Measurements from ENCODE around the gene LGALS9C.
A peak's percentile ranks its signal among the peaks of the same experiment; 100 is the strongest.
"Not testable (repeated sequence)": the region's sequence is repeated elsewhere in the genome, so short reads cannot be mapped to it uniquely, and the experiment has no call there.

The LGALS9C gene

DNA sequence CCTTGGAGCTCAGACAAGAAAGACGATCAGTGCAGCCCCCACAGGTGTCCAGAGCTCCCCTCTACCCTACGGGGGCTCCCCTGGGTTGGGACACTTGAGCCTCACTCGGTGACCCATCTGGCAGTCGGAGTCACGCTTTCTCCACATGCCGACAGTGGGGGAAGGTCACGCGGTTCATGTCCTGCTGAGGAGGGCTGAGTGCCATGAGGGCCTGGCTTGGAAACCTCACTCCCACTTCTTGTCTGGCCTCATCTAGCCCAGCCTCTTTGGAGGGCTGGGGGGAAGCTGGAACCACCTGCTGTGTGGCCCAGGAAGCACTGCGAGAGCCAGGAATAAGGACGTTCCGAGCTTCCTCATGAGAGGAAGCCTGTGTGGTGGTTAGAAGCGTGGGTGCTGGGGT is 1.8 kb downstream of the LGALS9C start:
- not testable (repeated sequence) for DNase-seq (ENCODE audit: low read depth in 1 of 2, low spot score in 1 of 2)

DNA sequence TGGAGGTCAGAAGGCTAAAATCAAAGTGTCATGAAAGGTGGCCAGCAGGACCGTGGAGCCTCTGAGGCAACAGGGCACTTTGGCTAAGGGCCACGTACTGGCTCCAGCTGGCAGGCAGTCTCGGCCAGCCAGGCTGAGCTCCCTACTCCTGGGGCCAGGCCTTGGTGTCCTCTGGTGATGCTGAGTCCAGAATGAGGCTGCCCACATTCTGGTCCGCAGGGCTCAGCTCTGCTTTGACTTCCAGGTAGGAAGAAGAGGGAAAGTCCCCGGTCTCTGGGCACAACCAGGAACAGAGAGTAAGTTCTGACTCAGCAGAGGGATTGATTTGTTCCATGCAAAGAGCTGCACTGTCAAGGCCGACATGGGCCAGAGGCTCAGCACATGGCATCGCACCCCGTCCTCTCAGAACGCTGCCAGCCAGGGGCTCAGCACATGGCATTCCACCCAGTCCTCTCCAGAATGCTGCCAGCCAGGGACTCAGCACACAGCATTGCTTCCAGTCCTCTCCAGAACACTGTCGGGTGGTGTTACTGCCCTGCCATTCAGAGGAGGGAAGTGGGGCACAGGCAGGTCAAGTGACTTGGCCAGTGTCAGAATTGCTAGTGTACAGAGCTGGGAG is 2.5 kb downstream of the LGALS9C start:
- DNase-seq (ENCODE audit: low read depth in 1 of 2, low spot score in 1 of 2): not testable (repeated sequence)

DNA sequence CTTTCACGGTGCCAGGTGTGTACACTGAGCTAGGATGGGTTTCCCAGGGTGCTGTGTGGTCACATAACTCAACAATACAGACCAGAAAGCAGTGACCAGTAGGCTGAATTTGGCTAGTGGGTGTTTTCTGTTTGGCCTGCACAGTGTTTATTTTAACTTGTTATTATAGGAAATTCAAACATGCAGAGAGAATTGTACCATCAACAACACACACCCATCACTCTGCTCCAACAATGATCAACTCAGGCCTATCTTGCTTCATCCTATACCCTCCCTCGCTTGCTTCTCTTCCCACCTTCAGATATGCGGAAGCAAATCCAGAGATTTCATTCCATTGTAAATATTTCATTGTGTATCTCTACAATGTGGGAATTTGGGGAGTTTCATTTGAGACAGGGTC is 5.2 kb downstream of the LGALS9C start:
- DNase-seq (ENCODE audit: low read depth in 1 of 2, low spot score in 1 of 2): not testable (repeated sequence)

DNA sequence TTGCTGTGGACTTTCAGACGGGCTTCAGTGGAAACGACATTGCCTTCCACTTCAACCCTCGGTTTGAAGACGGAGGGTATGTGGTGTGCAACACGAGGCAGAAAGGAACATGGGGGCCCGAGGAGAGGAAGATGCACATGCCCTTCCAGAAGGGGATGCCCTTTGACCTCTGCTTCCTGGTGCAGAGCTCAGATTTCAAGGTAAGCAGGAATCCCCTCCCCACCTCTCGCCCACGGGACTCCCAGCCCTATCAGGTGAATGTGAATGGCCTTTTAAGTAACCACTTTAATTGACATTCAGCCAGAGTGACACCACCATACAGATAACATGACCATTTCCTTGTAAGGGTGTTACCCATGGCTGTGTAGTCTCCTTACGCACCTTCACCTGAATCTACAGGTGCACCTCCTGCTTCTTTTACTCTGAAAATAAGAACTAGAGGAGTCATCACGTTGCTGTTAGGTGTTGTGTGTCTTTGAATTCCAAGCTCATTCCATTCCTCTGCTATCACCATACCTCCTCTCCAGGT is 9.4 kb downstream of the LGALS9C start:
- DNase-seq (ENCODE audit: low read depth in 1 of 2, low spot score in 1 of 2): not testable (repeated sequence)

DNA sequence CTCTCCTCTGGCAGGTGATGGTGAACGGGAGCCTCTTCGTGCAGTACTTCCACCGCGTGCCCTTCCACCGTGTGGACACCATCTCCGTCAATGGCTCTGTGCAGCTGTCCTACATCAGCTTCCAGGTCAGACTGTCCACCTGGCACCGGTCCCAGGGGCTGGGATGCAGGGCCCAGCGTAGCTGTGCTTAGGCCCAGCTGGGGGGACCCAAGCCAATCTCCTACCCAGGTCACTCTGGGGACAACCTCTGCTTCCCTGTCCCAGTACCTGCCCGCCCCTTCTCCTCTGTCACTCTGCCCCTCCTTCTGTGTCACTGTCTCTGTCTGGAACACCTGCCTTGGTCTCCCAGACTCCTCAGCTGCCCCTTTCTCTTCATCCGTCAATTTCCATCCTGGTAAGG is 11.0 kb downstream of the LGALS9C start:
- DNase-seq (ENCODE audit: low read depth in 1 of 2, low spot score in 1 of 2): not testable (repeated sequence)

DNA sequence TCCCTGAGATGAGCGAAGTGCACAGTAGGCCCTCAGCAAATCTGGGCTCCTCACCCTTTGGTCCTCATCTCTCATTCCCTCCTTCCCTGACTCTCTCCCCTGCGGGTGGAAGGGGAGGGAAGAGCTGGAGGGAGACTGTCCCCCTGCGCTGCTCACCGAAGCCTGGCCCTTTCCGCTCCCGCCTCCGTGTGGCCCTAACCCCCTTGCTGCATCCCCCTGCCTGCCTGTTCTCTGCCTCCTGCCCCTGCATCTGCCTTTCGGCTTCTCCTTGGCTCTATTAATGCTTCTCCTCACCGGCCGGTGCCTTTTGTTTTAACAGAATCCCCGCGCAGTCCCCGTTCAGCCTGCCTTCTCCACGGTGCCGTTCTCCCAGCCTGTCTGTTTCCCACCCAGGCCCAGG is 12.0 kb downstream of the LGALS9C start:
- not testable (repeated sequence) for DNase-seq (ENCODE audit: low read depth in 1 of 2, low spot score in 1 of 2)

DNA sequence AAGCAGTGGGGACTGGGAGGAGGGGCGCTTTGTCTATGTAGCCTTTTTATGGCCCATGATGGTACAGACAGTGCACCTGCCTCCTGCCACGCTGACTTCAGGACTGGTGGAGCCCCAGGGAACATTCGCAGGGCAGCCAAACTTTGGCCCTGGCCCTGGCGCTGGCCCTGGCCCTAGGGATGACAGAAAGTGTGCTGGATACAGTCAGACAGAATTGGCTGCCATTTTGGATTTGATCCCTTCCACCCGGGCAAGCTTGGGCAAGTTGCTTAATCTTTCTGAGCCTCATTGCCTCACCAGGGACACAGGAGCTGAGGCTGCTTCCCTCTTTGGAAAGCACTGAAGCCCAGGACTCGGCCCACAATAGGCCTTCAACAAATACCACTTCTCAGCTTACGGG is 13.4 kb downstream of the LGALS9C start:
- not testable (repeated sequence) for DNase-seq (ENCODE audit: low read depth in 1 of 2, low spot score in 1 of 2)

DNA sequence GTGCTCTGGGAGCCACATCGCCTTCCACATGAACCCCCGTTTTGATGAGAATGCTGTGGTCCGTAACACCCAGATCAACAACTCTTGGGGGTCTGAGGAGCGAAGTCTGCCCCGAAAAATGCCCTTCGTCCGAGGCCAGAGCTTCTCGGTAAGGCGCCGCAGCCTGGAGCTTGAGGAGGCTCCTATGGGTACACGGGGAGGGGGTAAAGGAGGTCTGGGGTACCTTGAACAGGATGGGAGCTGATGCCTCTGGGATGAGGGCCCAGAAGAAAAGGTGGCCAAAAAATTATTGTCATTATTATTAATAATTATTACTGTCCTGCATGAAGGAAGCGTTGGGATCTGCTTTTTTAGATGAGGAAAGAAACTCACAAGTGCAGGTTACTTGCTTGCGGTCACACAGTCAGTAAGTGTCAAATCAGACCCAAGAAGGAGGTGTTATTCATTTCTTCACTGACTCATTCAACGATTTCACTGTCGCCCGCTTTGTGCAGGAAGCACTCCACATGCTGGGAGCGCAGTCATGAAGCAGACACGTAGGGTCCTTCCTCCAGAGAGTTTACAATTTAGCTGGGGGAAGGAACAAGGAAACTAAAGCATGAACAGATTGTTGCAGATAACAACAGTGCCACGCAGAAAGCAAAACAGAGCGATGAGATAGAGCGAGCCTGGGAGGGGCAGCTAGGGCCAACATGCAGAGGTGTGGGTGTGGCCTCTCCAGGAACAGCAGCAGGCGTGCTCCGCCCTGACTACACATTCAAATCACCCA is 16.3 kb downstream of the LGALS9C start:
- DNase-seq (ENCODE audit: low read depth in 1 of 2, low spot score in 1 of 2): peak in 1 of 2 donors; percentile 13

DNA sequence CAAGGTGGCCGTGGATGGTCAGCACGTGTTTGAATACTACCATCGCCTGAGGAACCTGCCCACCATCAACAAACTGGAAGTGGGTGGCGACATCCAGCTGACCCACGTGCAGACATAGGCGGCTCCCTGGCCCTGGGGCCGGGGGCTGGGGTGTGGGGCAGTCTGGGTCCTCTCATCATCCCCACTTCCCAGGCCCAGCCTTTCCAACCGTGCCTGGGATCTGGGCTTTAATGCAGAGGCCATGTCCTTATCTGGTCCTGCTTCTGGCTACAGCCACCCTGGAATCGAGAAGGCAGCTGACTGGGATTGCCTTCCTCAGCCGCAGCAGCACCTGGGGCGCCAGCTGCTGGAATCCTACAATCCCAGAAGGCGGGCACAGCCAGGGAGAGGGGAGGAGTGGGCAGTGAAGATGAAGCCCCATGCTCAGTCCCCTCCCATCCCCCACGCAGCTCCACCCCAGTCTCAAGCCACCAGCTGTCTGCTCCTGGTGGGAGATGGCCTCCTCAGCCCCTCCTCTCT is 17.7 kb downstream of the LGALS9C start:
- not testable (repeated sequence) for DNase-seq (ENCODE audit: low read depth in 1 of 2, low spot score in 1 of 2)

DNA sequence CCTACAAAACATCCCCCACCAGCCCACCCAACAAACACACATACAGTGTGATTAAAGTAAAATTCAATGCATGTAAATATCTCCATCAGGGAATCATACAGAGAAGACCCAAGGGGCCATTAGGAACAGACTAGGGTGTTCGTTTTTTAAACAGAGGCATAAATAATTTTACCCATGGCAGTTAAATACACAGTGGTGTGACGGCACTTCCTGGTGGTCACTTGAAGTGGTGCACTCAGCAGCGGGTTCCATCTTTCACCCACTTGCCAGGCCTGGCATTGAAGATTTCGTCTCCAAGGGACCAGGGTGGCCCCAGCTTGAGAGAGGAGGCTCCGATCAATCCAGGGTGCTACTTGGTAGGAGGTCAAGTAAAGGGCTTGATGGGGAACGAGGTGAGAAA is 20.5 kb downstream of the LGALS9C start:
- DNase-seq (ENCODE audit: low read depth in 1 of 2, low spot score in 1 of 2): not testable (repeated sequence)

DNA sequence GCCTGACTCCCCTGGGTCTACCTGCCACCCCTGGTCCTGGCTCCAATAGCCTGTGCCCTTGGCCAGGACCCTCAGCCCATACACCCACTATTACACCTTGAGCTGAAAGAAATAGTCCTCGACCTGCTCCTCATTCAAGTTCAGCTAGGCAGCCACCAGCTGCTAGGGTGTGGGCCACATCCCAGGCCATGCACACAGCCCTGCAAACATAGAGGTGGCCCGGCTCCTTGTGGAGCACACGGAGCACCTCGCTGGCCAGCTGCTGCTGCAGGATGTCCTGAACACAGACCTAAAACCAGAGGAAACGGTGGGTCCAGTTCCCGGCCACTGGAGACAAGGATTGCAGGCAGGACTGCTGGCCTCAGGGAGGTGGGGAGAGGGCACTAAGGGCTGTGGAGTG is 22.5 kb downstream of the LGALS9C start:
- DNase-seq (ENCODE audit: low read depth in 1 of 2, low spot score in 1 of 2): not testable (repeated sequence)

DNA sequence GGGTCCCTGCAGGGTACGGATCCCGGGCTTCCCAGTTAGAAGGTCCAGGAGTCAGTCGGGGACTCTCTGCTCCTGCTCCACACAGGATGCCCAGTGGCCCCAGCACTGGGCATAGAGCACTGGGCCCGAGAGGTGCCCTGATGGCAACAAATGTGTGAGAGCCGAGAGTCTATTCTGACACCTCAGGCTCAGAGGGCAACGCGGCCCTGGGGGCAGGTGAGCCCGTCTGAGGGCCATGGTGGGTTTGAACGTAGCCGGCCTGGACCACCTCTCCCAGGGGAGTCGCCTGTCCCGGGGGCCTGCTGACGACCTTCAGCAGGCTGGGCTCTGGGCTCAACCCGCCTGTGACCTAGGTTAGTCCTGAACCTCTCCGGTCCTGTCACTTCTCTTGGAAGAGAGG is 23.2 kb downstream of the LGALS9C start:
- DNase-seq (ENCODE audit: low read depth in 1 of 2, low spot score in 1 of 2): not testable (repeated sequence)

DNA sequence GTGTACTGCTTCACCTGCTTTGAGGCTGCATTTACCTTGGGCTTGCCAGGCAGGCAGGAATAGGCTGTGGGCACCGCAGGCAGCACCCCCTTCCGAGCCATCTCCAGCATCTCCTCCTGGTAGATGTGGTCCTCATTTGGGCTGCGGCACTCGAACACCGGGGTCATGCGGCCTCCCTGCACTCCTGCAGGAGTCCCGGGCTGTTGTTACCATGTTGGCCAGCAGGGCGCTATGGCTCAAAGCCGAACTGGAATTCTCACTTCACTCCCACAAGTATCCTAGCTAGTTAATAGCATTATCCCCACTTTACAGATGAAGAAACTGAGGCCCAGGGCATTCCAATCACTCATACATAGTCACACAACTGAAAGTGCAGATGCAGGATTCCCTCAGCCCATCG is 23.7 kb downstream of the LGALS9C start:
- not testable (repeated sequence) for DNase-seq (ENCODE audit: low read depth in 1 of 2, low spot score in 1 of 2)

DNA sequence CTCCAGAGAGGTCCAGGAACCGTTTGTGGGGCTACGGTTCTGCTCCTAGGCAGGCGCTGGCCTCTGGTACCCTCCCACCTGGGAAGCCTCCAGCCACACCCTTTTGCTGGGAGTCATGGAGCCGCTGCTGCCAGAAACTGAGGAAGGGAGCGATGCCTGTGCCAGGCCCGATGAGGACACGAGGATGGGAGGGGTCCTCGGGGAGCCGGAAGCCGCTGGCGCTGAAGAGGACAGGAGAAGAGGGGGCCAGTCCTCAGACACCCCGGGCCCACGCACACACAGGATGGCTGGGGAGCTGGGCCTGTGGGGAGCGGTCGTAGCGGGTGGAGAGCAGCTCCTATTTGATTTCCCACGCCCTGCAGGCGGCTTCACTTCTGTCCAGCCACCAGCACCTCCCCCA is 24.2 kb downstream of the LGALS9C start:
- DNase-seq (ENCODE audit: low read depth in 1 of 2, low spot score in 1 of 2): not testable (repeated sequence)

DNA sequence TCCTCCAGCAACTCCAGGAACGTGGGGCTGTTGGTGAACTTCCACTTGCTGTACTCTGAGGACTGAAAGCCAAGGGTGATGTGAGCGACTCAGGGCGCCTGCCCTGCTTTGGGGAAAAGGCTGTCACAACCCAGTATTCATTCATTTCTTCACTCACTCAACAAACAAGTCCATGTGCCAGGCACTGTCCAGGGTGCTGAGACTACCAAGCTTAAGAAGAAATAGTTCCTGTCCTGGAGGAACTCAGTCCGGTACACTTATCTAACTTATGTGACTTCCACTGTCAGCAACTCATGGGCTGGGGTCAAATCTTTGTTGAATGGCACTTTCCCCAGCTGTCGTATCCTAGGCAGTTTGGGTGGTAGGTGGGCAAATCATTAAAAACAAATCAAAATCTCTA is 26.6 kb downstream of the LGALS9C start:
- DNase-seq (ENCODE audit: low read depth in 1 of 2, low spot score in 1 of 2): not testable (repeated sequence)

DNA sequence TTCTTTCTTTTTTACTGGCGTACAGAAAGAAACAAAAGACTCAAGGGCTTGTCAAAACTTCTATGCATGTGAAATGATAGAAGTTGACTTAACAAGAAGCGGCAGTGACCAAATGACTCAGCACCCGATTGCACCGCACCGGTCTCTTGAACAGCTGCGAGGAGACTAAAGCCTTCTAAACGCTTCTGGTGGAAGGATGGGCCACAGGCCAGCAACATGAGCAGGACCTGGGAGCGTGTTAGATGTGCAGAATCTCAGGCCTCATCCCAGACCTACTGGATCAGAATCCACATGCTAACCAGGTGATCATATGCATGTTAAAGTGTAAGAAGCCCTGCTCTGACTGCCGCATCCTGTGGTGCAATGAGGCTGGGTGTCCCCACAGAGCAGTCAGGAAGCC is 31.1 kb downstream of the LGALS9C start:
- DNase-seq (ENCODE audit: low read depth in 1 of 2, low spot score in 1 of 2): not testable (repeated sequence)

DNA sequence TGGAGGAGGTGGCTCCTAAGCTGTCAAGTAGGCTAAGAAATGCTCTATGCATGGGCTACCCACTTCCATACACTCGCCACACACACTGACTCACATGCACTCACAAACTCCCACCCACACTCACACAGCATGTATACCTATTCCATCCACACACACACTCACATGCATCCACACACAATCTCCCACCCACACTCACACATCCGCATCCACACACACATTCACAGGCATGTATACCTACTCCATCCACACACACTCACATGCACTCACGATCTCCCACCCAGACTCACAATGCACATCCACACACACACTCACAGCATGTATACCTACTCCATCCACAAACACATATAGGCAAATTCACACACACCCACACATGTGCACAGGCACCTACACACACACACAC is 32.1 kb downstream of the LGALS9C start:
- not testable (repeated sequence) for DNase-seq (ENCODE audit: low read depth in 1 of 2, low spot score in 1 of 2)

DNA sequence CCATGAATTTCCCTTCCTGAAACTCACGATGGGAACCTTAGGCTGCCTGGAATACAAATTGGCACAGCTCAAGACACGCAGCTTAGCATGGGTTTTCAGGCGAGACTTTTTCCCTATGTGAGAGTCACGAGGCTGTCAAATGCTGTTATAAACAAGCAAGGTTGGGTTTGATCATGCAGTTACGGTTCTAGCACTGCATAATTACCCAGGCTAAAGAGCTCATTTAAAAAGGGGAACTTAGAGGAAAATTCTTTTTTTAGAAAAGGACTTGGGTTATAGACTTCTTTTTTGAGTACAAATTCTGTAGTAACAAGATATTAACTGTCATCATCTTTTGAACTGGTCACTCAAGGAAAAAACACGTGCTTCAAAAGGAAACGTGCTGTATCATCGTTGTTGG is 44.5 kb downstream of the LGALS9C start:
- DNase-seq (ENCODE audit: low read depth in 1 of 2, low spot score in 1 of 2): not testable (repeated sequence)

DNA sequence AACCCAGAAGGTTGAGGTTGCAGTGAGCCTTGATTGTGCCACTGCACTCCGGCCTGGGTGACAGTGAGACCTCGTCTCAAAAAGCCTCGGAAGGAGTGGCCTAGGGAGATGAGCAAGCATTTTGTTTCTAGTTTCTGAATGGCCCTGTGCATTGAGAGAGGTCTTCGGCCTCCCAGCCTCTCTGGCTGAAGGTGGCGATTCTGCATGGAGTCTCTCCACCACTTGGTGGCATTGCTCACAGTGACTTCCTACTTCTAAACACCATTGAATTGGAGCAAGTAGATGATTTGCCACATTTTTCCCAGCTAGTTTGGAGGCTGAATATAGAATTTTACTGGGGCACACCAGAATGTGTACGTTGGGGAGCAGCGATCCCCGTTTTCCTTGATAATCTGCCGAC is 48.4 kb downstream of the LGALS9C start:
- not testable (repeated sequence) for DNase-seq (ENCODE audit: low read depth in 1 of 2, low spot score in 1 of 2)

DNA sequence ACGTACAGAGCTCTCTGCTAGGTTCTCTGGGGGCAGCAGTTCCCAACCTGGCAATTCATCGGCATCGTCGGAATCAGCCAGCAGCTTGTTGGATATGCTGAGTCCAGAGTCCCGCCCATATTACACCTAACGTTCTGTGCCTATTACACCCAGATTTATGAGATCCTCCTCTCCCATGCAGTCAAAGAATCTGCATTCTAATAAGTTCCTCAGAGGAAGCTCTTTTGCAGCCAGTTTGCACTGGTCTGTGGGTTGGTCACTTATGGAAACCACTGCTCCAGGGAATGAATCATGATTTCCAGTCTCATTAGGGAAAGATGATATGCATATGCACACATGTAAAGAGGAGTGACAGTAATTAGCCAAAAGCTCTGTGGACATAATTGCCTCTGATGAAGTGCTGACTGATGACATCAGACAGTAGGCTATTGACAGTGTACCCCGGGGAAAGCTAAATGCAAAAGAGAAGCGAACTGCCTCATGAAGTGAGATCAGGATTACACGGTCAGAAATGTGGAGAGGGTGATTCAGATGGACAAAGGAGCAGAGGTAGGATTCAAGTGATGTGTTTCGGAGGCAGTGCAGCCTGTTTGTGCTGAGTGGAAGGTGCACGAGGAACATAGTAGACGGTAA is 49.7 kb downstream of the LGALS9C start:
- not testable (repeated sequence) for DNase-seq (ENCODE audit: low read depth in 1 of 2, low spot score in 1 of 2)

DNA sequence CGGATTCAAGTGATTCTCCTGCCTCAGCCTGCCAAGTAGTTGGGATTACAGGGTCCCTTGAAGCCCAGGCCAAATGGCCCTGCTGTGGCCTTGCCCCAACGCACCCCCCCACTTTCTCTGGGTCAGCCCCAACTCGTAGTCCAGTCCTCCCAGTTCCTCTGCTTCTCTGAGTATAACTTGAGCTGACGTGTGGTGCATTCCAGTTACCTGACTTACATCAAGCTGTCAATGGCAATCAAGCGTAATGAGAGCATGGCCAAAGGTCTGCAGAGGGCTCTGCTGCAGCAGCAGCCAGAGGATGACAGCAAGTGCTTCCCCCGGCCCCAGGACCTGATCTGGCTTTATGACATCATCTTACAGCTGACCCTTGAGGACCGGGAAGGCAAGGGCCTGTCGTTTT is 50.8 kb downstream of the LGALS9C start:
- DNase-seq (ENCODE audit: low read depth in 1 of 2, low spot score in 1 of 2): not testable (repeated sequence)

DNA sequence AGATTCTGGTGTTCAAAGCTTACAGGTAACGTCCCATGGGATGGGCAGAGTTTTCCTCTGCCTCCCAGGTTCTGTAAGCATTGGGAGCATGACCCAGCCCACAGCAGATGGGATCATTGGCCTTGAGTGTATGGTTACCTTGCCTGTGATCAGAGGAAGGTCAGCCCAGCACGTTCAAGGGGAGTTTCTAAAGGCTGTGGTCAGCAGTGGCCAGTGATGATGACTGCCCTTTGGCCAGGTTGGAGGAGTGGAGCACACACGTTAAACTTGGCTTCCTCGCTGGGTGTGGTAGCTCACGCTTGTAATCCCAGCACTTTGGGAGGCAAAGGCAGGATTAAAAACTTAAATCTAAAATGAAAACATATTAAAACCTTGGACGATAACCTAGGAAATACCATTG is 51.8 kb downstream of the LGALS9C start:
- not testable (repeated sequence) for DNase-seq (ENCODE audit: low read depth in 1 of 2, low spot score in 1 of 2)

Data from activated CD4-positive, alpha-beta T cell treated with anti-CD3 and anti-CD28 coated beads, Interleukin-2, amount 50 U/mL, for 24 hours (primary cell).